Thyroid gland (tissue), 4 donors: Measurements from ENCODE around the gene FCGBP.

ENCODE experiments used
- CTCF ChIP-seq, 6 experiments: fragments of 200-600 bp in 3 of 6; fragments of 450-650 bp in 3 of 6; sonication (generic) in 3 of 6; IDR thresholded peaks; one replicate each; pipeline ENCODE4 v1.5.1; 2016 to 2019; ENCODE audit warnings: antibody characterized with exemption in 6 of 6, mild to moderate bottlenecking in 2 of 6, inconsistent platforms in 1 of 6, moderate library complexity in 1 of 6
- POLR2A ChIP-seq, 2 donors: fragments of 450-650 bp; IDR thresholded peaks; one replicate each; pipeline ENCODE4 v1.6.1; 2017; ENCODE audit warnings: antibody characterized with exemption in 2 of 2, mild to moderate bottlenecking in 2 of 2, moderate library complexity in 1 of 2

GRCh38 chr19:39942366-39942730, 7.9 kb upstream of the FCGBP start:
- TF ChIP-seq CTCF (IDR thresholded peaks at IDR 0.05) (no peak), POLR2A (IDR thresholded peaks at IDR 0.05) (no peak)
